ENCODE results near the gene BFSP2. TPM values are rescaled to one million over a fixed set of nuclear protein-coding genes. Genes with fewer than 3 reads are reported as not detected.

BFSP2 gene
- total RNA-seq, 1 donor from 2014 or later = 1.3 TPM

- Mint-ChIP-seq H3K4me3 (no peak overlapping the region), H3K27ac (no peak overlapping the region), H3K9me3 (no peaks in the 10 kb centered on the region), H3K36me3 (ENCODE audit: low read depth) (no peaks in the 10 kb centered on the region), H3K4me1 (no peaks in the 10 kb centered on the region), H3K27me3 (peaks cover 8% of the 10 kb centered on the region)
- CTCF ChIA-PET = no interaction called here
- DNase-seq (no peak), ATAC-seq (ENCODE audit: low read depth) (no peak)
- POLR2A ChIA-PET = no interaction called here
- TF ChIP-seq CTCF (IDR thresholded peaks at IDR 0.05) = no peak
- intact Hi-C loops (cut with micrococcal nuclease) = no loop called here
Observed at GRCh38 chr3:133368371-133369067, 31.3 kb upstream of the BFSP2 start.

- ATAC-seq (ENCODE audit: low read depth) = no peak
- Mint-ChIP-seq H3K4me1 (no peaks in the 10 kb centered on the region), H3K27me3 (peaks cover 8% of the 10 kb centered on the region), H3K36me3 (ENCODE audit: low read depth) (no peaks in the 10 kb centered on the region), H3K4me3 (no peak overlapping the region), H3K27ac (no peak overlapping the region), H3K9me3 (no peaks in the 10 kb centered on the region)
- DNase-seq = no peak
- POLR2A ChIA-PET = no interaction called here
- intact Hi-C loops (cut with micrococcal nuclease) = no loop called here
- CTCF ChIA-PET = no interaction called here
- no peak for TF ChIP-seq CTCF (IDR thresholded peaks at IDR 0.05)
Observed at GRCh38 chr3:133369068-133369440, 30.8 kb upstream of the BFSP2 start.

- Mint-ChIP-seq H3K36me3 (ENCODE audit: low read depth) (no peaks in the 10 kb centered on the region), H3K9me3 (no peaks in the 10 kb centered on the region), H3K4me3 (no peak overlapping the region), H3K27me3 (peaks cover 5% of the 10 kb centered on the region), H3K27ac (no peak overlapping the region), H3K4me1 (no peaks in the 10 kb centered on the region)
- POLR2A ChIA-PET = no interaction called here
- TF ChIP-seq CTCF (IDR thresholded peaks at IDR 0.05) = no peak
- DNase-seq = no peak
- ATAC-seq (ENCODE audit: low read depth) = no peak
- CTCF ChIA-PET = no interaction called here
- intact Hi-C loops (cut with micrococcal nuclease) = no loop called here
Observed at GRCh38 chr3:133371181-133371580, 28.7 kb upstream of the BFSP2 start.

GRCh38 chr3:133371676-133372075 lies 28.2 kb upstream of the BFSP2 start:
- Mint-ChIP-seq H3K4me3 (no peak overlapping the region), H3K36me3 (ENCODE audit: low read depth) (no peaks in the 10 kb centered on the region), H3K27ac (no peak overlapping the region), H3K9me3 (no peaks in the 10 kb centered on the region), H3K4me1 (no peaks in the 10 kb centered on the region), H3K27me3 (peaks cover 5% of the 10 kb centered on the region)
- intact Hi-C loops (cut with micrococcal nuclease) = no loop called here
- CTCF ChIA-PET = no interaction called here
- no peak for TF ChIP-seq CTCF (IDR thresholded peaks at IDR 0.05)
- ATAC-seq (ENCODE audit: low read depth) (no peak), DNase-seq (no peak)
- POLR2A ChIA-PET = no interaction called here

GRCh38 chr3:133374708-133375402 lies 25.0 kb upstream of the BFSP2 start:
- peaks cover 2% of the 10 kb centered on the region for H3K27me3 Mint-ChIP-seq
- H3K27ac Mint-ChIP-seq = no peak overlapping the region
- H3K9me3 Mint-ChIP-seq = no peaks in the 10 kb centered on the region
- DNase-seq (no peak), ATAC-seq (ENCODE audit: low read depth) (no peak)
- no peak for TF ChIP-seq CTCF (IDR thresholded peaks at IDR 0.05)
- POLR2A ChIA-PET = no interaction called here
- no peak overlapping the region for H3K4me3 Mint-ChIP-seq
- CTCF ChIA-PET = no interaction called here
- H3K4me1 Mint-ChIP-seq = no peaks in the 10 kb centered on the region
- H3K36me3 Mint-ChIP-seq (ENCODE audit: low read depth) = no peaks in the 10 kb centered on the region
- intact Hi-C loops (cut with micrococcal nuclease) = no loop called here
